Astrocyte (in vitro differentiated cells and primary cell): ENCODE results near the gene COMMD7.

Source experiments
- EZH2 ChIP-seq: IDR thresholded peaks from 2 replicates; pipeline ENCODE4 v1.6.1; 2012; ENCODE audit warnings: mild to moderate bottlenecking, low read length, inconsistent platforms; ENCODE audit not compliant: insufficient read depth
- TF ChIP-seq, protein P1 (sequence below): IDR thresholded peaks from 2 replicates; pipeline ENCODE4 v1.5.1; 2011; ENCODE audit warnings: low read depth, mild to moderate bottlenecking, inconsistent platforms, low read length, moderate library complexity; ENCODE audit not compliant: insufficient read depth

DNA sequence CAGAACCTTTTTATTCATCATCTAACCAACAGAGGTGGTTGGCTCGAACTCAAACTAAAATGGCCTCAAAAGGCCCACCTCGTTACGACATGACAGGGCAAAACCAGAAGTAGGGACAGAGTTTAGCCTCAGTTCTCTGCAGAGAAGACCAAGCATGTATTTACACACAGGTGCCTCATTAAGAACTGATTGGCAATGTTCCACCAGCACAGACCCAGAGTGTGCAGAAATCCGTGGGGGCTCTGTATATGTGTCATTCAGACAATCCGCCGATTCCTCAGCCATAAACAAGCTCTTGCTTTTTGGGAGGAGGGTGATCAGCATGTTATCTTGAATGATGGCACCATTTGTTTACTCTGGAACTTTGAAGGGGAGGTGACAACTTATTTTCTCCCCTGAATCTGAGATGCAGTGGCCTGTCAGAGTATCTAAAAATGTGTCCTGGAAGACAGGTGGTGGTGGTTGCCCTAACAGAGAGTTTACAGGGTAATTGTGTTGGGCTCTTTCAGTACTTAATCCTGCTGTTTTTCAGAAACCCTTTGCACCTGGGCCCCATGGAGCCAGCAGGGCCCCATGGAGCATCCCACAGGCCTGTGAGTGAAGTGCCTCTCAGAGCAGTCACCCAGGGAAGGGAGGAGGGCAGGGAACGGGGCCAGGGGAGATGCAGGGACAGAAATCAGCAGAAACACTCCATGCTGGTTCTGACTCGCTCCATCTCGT is 40.4 kb downstream of the COMMD7 start:
- TF ChIP-seq, protein P1, sequence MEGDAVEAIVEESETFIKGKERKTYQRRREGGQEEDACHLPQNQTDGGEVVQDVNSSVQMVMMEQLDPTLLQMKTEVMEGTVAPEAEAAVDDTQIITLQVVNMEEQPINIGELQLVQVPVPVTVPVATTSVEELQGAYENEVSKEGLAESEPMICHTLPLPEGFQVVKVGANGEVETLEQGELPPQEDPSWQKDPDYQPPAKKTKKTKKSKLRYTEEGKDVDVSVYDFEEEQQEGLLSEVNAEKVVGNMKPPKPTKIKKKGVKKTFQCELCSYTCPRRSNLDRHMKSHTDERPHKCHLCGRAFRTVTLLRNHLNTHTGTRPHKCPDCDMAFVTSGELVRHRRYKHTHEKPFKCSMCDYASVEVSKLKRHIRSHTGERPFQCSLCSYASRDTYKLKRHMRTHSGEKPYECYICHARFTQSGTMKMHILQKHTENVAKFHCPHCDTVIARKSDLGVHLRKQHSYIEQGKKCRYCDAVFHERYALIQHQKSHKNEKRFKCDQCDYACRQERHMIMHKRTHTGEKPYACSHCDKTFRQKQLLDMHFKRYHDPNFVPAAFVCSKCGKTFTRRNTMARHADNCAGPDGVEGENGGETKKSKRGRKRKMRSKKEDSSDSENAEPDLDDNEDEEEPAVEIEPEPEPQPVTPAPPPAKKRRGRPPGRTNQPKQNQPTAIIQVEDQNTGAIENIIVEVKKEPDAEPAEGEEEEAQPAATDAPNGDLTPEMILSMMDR, result no peak
- no peak for TF ChIP-seq EZH2
